Measurements from ENCODE around the gene PRDM16. TPM values are rescaled to one million over a fixed set of nuclear protein-coding genes. Genes with fewer than 3 reads are reported as not detected.

PRDM16 gene
- total RNA-seq, 1 donor from 2014 or later, result 12.8 TPM

GRCh38 chr1:3031401-3032221, 37.4 kb upstream of the PRDM16 start:
- no peak for DNase-seq (ENCODE audit: missing footprints)
- intact Hi-C loops (cut with DNase I), result no loop called here
- ATAC-seq, result no peak

GRCh38 chr1:3032371-3033039, 36.5 kb upstream of the PRDM16 start:
- intact Hi-C loops (cut with DNase I), result no loop called here
- ATAC-seq, result no peak
- DNase-seq (ENCODE audit: missing footprints), result no peak

GRCh38 chr1:3033040-3033789, 35.8 kb upstream of the PRDM16 start:
- ATAC-seq (no peak), DNase-seq (ENCODE audit: missing footprints) (no peak)
- intact Hi-C loops (cut with DNase I), result no loop called here

GRCh38 chr1:3033790-3034090, 35.3 kb upstream of the PRDM16 start:
- no peak for DNase-seq (ENCODE audit: missing footprints)
- intact Hi-C loops (cut with DNase I), result no loop called here
- ATAC-seq, result no peak

GRCh38 chr1:3034162-3034561, 34.8 kb upstream of the PRDM16 start:
- intact Hi-C loops (cut with DNase I), result no loop called here
- no peak for DNase-seq (ENCODE audit: missing footprints)
- no peak for ATAC-seq

- ATAC-seq (no peak), DNase-seq (ENCODE audit: missing footprints) (peak; percentile 57)
- intact Hi-C loops (cut with DNase I), result no loop called here
Observed at GRCh38 chr1:3034728-3035562, 34.1 kb upstream of the PRDM16 start.

- DNase-seq (ENCODE audit: missing footprints), result peak; percentile 40
Observed at GRCh38 chr1:3035563-3036446, 33.2 kb upstream of the PRDM16 start.

GRCh38 chr1:3036447-3037280, 32.3 kb upstream of the PRDM16 start:
- DNase-seq (ENCODE audit: missing footprints) (peak; percentile 45), ATAC-seq (no peak)
- intact Hi-C loops (cut with DNase I), result no loop called here

More at GRCh38 chr1:3035563-3036446, 33.2 kb upstream of the PRDM16 start:
- no peak for ATAC-seq
- intact Hi-C loops (cut with DNase I), result no loop called here

GRCh38 chr1:3037281-3038040, 31.5 kb upstream of the PRDM16 start:
- peak; percentile 31 for DNase-seq (ENCODE audit: missing footprints)
- intact Hi-C loops (cut with DNase I), result no loop called here
- no peak for ATAC-seq

- intact Hi-C loops (cut with DNase I), result no loop called here
- peak; percentile 25 for DNase-seq (ENCODE audit: missing footprints)
Observed at GRCh38 chr1:3038113-3038551, 30.9 kb upstream of the PRDM16 start.

GRCh38 chr1:3038571-3039181, 30.3 kb upstream of the PRDM16 start:
- no peak for ATAC-seq

More at GRCh38 chr1:3038113-3038551, 30.9 kb upstream of the PRDM16 start:
- ATAC-seq, result no peak

GRCh38 chr1:3040004-3040403, 29.0 kb upstream of the PRDM16 start:
- DNase-seq (ENCODE audit: missing footprints), result no peak
- intact Hi-C loops (cut with DNase I), result no loop called here
- no peak for ATAC-seq

More at GRCh38 chr1:3038571-3039181, 30.3 kb upstream of the PRDM16 start:
- DNase-seq (ENCODE audit: missing footprints), result peak; percentile 59
- intact Hi-C loops (cut with DNase I), result no loop called here

GRCh38 chr1:3042481-3042880, 26.5 kb upstream of the PRDM16 start:
- DNase-seq (ENCODE audit: missing footprints), result no peak
- intact Hi-C loops (cut with DNase I), result no loop called here
- ATAC-seq, result no peak

- DNase-seq (ENCODE audit: missing footprints) (no peak), ATAC-seq (no peak)
- intact Hi-C loops (cut with DNase I), result no loop called here
Observed at GRCh38 chr1:3049164-3049563, 19.8 kb upstream of the PRDM16 start.

- intact Hi-C loops (cut with DNase I), result no loop called here
- no peak for ATAC-seq
- no peak for DNase-seq (ENCODE audit: missing footprints)
Observed at GRCh38 chr1:3049905-3050304, 19.1 kb upstream of the PRDM16 start.

GRCh38 chr1:3050603-3051002, 18.4 kb upstream of the PRDM16 start:
- intact Hi-C loops (cut with DNase I), result no loop called here
- no peak for DNase-seq (ENCODE audit: missing footprints)
- ATAC-seq, result no peak
